Activated CD8-positive, alpha-beta T cell treated with anti-CD3 and anti-CD28 coated beads for 36 hours (primary cell): ENCODE results near the gene COL6A2. TPM values are rescaled to one million over a fixed set of nuclear protein-coding genes. Genes with fewer than 3 reads are reported as not detected.
A peak's percentile ranks its signal among the peaks of the same experiment; 100 is the strongest.

Source experiments
- ATAC-seq: fragments of 200-7000 bp; cut with Tn5 transposase; one replicate; pipeline ENCODE4 v1.10.0; 2021; ENCODE audit warnings: mild to moderate bottlenecking, moderate library complexity
- CTCF ChIA-PET: fragments of 350-600 bp; sonication (Branson Sonifier 250); formaldehyde crosslinking; loops from one replicate; lab custom pipeline; 2021; ENCODE audit warnings: antibody characterized with exemption; lab: Charles Lee
- POLR2A ChIA-PET: fragments of 350-600 bp; sonication (Branson Sonifier 250); formaldehyde crosslinking; loops from one replicate; lab custom pipeline; 2021; ENCODE audit warnings: antibody characterized with exemption; lab: Charles Lee
- DNase-seq: peaks from one replicate; pipeline ENCODE4 v3.0.0-alpha.2; 2020
- H3K27ac Mint-ChIP-seq: one replicate; pipeline ENCODE4 v1.8.0; 2021; ENCODE audit warnings: mild to moderate bottlenecking, mixed read lengths
- H3K27me3 Mint-ChIP-seq: one replicate; pipeline ENCODE4 v1.8.0; 2021; ENCODE audit warnings: mixed read lengths
- H3K36me3 Mint-ChIP-seq: one replicate; pipeline ENCODE4 v1.8.0; 2021; ENCODE audit warnings: low read depth, mixed read lengths
- H3K4me1 Mint-ChIP-seq: one replicate; pipeline ENCODE4 v1.8.0; 2021; ENCODE audit warnings: low read depth, mixed read lengths
- H3K4me3 Mint-ChIP-seq: one replicate; pipeline ENCODE4 v1.8.0; 2021; ENCODE audit warnings: mild to moderate bottlenecking, moderate library complexity, mixed read lengths
- H3K9me3 Mint-ChIP-seq: one replicate; pipeline ENCODE4 v1.8.0; 2021; ENCODE audit warnings: mixed read lengths
- CTCF ChIP-seq: fragments of 200-600 bp; IDR thresholded peaks from one replicate; pipeline ENCODE4 v1.8.0; 2022; ENCODE audit warnings: antibody characterized with exemption, mild to moderate bottlenecking
- intact Hi-C: fragments of 100-400 bp; cut with micrococcal nuclease; formaldehyde crosslinking; loops from one replicate; pipeline ENCODE4 v1.10.0; 2022
- total RNA-seq, 2 experiments: library from RNA; stranded (reverse); gene quantifications; one replicate each; pipeline ENCODE4 v1.2.3, GENCODE V29; 2021

The COL6A2 gene
- total RNA-seq, 2 experiments from 2014 or later, result 25.0 to 25.3 TPM

DNA sequence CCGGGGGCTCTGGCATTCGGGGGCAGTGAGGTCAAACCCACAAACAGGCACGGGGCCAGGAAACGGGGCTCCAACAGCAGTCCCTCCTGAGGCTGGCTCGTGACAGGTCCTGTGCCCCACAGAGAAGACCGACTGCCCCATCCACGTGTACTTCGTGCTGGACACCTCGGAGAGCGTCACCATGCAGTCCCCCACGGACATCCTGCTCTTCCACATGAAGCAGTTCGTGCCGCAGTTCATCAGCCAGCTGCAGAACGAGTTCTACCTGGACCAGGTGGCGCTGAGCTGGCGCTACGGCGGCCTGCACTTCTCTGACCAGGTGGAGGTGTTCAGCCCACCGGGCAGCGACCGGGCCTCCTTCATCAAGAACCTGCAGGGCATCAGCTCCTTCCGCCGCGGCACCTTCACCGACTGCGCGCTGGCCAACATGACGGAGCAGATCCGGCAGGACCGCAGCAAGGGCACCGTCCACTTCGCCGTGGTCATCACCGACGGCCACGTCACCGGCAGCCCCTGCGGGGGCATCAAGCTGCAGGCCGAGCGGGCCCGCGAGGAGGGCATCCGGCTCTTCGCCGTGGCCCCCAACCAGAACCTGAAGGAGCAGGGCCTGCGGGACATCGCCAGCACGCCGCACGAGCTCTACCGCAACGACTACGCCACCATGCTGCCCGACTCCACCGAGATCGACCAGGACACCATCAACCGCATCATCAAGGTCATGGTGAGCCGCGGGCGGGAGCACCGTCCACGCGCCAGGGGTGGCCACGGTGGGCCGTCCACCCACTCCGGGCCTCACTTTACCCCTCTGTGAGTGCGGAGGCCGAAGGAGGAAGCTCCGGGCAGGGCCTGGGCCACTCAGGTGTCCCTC lies 14.2 kb downstream of the COL6A2 start:
- Mint-ChIP-seq H3K27ac (no peak overlapping the region), H3K4me3 (no peak overlapping the region), H3K9me3 (peaks cover 8% of the 10 kb centered on the region), H3K4me1 (no peaks in the 10 kb centered on the region), H3K36me3 (peaks cover 15% of the 10 kb centered on the region), H3K27me3 (no peaks in the 10 kb centered on the region)
- no peak for TF ChIP-seq CTCF
- ATAC-seq (no peak), DNase-seq (no peak)
- ChIA-PET CTCF (no interaction called here), POLR2A (no interaction called here)
- intact Hi-C loops, result no loop called here

- ATAC-seq, result no peak
- DNase-seq, result peak; percentile 0
These were observed 14.9 kb downstream of the COL6A2 start for GRCh38 chr21:46112725-46113215.

DNA sequence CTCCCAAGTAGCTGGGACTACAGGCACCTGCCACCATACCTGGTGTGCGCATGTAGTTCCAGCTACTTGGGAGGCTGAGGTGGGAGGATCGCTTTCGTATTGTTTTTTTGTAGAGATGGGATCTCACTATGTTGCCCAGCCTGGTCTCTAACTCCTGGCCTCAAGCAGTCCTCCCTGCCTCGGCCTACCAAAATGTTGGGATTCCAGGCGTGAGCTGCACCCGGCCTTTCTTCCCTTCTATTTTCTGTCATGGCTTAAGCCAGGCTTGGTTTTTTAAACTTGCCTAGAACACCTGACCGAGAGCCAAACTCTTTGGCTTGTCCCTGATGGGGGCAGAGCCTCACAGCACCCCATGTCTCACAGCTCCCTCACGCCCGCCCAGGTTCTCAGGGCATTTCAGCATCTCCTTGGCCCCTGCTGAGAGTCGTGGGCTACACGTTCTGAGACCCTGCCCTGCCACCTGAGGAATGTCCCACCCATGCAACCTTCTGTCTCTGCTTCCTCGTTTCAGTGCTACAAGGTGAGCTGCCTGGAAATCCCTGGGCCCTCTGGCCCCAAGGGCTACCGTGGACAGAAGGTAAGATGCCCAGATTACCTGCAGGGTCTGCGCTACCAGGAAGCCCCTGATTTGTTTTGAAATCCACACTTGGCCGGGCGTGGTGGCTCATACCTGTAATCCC lies 15.7 kb downstream of the COL6A2 start:
- intact Hi-C loops, result no loop called here
- Mint-ChIP-seq H3K36me3 (peaks cover 12% of the 10 kb centered on the region), H3K4me1 (no peaks in the 10 kb centered on the region), H3K27me3 (no peaks in the 10 kb centered on the region), H3K4me3 (no peak overlapping the region), H3K9me3 (no peaks in the 10 kb centered on the region), H3K27ac (no peak overlapping the region)
- ATAC-seq (no peak), DNase-seq (peak; percentile 0)
- POLR2A ChIA-PET, result no interaction called here
- no peak for TF ChIP-seq CTCF
- CTCF ChIA-PET, result no interaction called here

More at GRCh38 chr21:46112725-46113215, 14.9 kb downstream of the COL6A2 start:
- POLR2A ChIA-PET, result no interaction called here
- no peak overlapping the region for H3K27ac Mint-ChIP-seq
- peaks cover 15% of the 10 kb centered on the region for H3K36me3 Mint-ChIP-seq
- peaks cover 6% of the 10 kb centered on the region for H3K9me3 Mint-ChIP-seq
- no peak overlapping the region for H3K4me3 Mint-ChIP-seq
- H3K27me3 Mint-ChIP-seq, result no peaks in the 10 kb centered on the region
- no peaks in the 10 kb centered on the region for H3K4me1 Mint-ChIP-seq
- intact Hi-C loops, result no loop called here
- TF ChIP-seq CTCF, result no peak
- CTCF ChIA-PET, result no interaction called here

GRCh38 chr21:46114963-46115362 lies 17.1 kb downstream of the COL6A2 start:
- ChIA-PET POLR2A (no interaction called here), CTCF (no interaction called here)
- Mint-ChIP-seq H3K36me3 (peaks cover 11% of the 10 kb centered on the region), H3K27ac (no peak overlapping the region), H3K4me3 (no peak overlapping the region), H3K9me3 (no peaks in the 10 kb centered on the region), H3K4me1 (no peaks in the 10 kb centered on the region), H3K27me3 (no peaks in the 10 kb centered on the region)
- DNase-seq, result no peak
- no peak for TF ChIP-seq CTCF
- intact Hi-C loops, result no loop called here
- no peak for ATAC-seq
